ENCODE data around the gene TRAPPC2L. TPM values are rescaled to one million over a fixed set of nuclear protein-coding genes. Genes with fewer than 3 reads are reported as not detected.

TRAPPC2L gene
- total RNA-seq, 1 experiment from 2014 or later, result 48.4 TPM

DNA sequence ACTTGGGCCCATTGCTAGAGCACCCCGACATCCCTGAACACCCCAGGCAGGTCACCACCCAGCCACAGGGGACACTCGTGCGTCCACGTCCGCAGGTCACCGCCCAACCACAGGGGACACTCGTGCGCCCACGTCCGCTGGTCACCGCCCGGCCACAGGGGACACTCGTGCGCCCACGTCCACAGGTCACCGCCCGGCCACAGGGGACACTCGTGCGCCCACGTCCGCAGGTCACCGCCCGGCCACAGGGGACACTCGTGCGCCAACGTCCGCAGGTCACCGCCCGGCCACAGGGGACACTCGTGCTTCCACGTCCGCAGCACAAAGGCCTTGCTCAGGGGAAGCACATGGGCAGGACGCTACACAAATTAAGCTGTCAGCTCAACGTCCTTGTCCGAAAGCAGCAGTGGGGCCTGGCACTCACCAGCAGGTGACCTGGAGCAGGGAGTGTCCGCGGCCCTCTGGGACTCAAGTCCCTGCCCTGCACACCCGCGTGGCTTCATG, 17.8 kb upstream of the TRAPPC2L start:
- DNase-seq (ENCODE audit: low read depth), result no peak

- no peak for DNase-seq (ENCODE audit: low read depth)
Measured at GRCh38 chr16:88839745-88840599, 17.0 kb upstream of the TRAPPC2L start.

DNA sequence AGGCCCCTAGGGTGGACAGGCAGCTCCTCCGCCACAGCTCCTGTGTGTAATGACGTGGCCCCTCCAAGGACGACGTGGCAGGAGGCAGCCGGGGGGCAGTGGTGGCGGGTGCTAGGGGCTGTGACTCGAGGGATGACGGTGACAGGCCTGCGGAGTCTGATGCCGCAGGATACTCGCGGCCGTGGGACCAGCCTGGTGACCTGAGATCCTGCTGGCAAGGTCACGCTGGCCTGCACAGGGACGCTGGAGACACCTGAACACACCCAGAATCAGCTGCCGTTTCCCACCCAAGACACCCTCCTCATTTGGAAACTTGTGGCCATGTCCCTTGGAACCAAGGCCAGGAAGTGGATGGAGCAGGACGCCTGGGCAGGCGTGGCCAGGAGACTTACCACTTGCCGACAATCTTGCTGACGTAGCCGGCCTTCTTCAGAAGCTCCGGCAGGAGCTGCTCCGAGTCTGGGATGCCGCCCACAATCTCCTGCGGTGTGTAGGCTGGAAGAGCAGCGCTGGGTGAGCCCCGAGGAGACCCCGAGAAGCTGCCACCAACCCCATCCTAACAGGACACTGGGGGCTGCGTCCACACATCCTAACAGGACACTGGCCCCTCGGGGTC, 16.2 kb upstream of the TRAPPC2L start:
- DNase-seq (ENCODE audit: low read depth), result no peak

- DNase-seq (ENCODE audit: low read depth), result no peak
Measured at GRCh38 chr16:88841521-88842307, 15.2 kb upstream of the TRAPPC2L start.

GRCh38 chr16:88842308-88842756, 14.6 kb upstream of the TRAPPC2L start:
- DNase-seq (ENCODE audit: low read depth), result no peak

- no peak for DNase-seq (ENCODE audit: low read depth)
Measured at GRCh38 chr16:88842806-88843205, 14.1 kb upstream of the TRAPPC2L start.

GRCh38 chr16:88843256-88843655, 13.7 kb upstream of the TRAPPC2L start:
- DNase-seq (ENCODE audit: low read depth), result no peak

- DNase-seq (ENCODE audit: low read depth), result no peak
Measured at GRCh38 chr16:88844419-88845036, 12.4 kb upstream of the TRAPPC2L start.

DNA sequence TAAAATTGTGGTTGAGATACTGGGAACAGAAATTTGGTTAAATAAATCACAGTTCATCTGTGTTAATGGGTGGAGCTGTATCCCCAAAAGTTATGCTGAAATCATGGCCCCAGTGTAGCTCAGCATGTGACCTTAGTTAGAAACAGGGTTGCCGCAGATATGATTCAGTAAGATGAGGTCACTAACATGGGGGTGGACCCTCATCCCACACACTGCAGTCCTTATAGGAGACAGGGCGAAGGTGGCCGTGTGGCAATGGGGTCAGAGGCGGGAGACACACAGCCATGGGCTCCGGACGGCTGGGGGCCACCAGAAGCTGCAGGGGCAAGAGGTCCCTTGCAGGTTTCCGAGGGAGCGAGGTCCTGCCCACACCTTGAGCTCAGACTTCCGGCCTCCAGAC, 10.8 kb upstream of the TRAPPC2L start:
- no peak for DNase-seq (ENCODE audit: low read depth)

GRCh38 chr16:88847654-88848053, 9.3 kb upstream of the TRAPPC2L start:
- DNase-seq (ENCODE audit: low read depth), result no peak

- no peak for DNase-seq (ENCODE audit: low read depth)
Measured at GRCh38 chr16:88848557-88848956, 8.4 kb upstream of the TRAPPC2L start.

DNA sequence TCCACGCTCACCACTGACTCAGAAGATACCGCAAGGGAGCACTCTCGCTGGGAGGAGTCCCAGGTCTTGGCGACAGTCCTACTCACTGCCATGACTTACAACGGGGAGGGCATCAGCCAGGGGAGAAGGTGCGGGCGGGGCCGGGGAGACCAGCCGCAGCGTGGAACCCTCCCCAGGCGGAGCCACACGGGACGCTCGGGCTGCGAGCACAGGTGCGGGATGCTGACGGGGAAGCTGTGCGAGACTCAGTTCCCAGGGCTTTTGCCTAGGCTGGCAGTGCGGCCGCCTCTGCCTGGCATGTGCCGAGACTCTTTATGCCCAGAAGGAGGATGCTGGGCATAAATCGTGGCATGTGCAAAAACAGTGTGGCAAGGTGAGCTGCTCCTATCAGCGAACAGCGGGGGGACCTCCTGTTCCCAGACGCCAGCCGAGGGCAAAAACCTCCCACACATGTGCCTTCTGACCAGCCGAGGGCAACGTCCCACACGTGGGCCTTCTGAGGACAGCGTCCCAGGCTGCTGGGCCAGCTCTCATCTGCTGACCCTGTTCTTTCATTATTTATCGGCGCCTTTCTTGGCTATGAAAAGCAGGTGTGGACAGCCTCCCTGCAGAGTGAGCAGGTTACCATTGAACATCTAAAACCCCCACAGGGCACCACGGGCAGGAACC, 6.3 kb upstream of the TRAPPC2L start:
- no peak for DNase-seq (ENCODE audit: low read depth)

GRCh38 chr16:88851616-88852015, 5.3 kb upstream of the TRAPPC2L start:
- DNase-seq (ENCODE audit: low read depth), result no peak

GRCh38 chr16:88853325-88853941, 3.5 kb upstream of the TRAPPC2L start:
- no peak for DNase-seq (ENCODE audit: low read depth)

GRCh38 chr16:88854306-88855111, 2.4 kb upstream of the TRAPPC2L start:
- no peak for DNase-seq (ENCODE audit: low read depth)

DNA sequence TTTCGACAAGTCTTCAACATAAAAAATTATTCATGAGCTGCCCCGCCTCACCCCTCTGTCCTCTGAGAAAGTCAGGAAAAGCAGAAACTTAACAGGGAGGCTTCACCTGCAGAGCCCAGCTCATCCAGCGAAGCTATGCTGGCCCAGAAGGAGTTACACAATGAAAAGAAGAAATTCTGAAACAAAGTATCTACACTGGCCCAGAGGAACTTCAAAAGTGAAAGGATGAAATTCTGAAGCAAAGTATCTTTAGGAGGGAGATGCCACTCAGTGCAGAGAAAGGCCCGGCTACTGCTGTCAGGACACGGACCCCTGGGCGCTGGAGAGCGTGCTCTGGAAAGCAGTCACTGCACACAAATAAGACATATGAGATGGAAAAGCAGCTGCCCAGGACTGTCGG, 1.8 kb upstream of the TRAPPC2L start:
- DNase-seq (ENCODE audit: low read depth), result no peak

- DNase-seq (ENCODE audit: low read depth), result no peak
Measured at GRCh38 chr16:88855736-88856121, 1.2 kb upstream of the TRAPPC2L start.

GRCh38 chr16:88856122-88856827, 652 bp upstream of the TRAPPC2L start:
- no peak for DNase-seq (ENCODE audit: low read depth)

- peak; percentile 62 for DNase-seq (ENCODE audit: low read depth)
Measured at GRCh38 chr16:88857728-88858339, 907 bp downstream of the TRAPPC2L start.
